PC-3 (cell line): ENCODE measurements around the gene IL6ST. TPM values are rescaled to one million over a fixed set of nuclear protein-coding genes. Genes with fewer than 3 reads are reported as not detected.

Experiments
- ATAC-seq: fragments of 200-7000 bp; cut with Tn5 transposase; 2 replicates; pipeline ENCODE4 v1.9.1; 2020; ENCODE audit warnings: mild to moderate bottlenecking, moderate library complexity
- BruUV-seq: library from RNA; stranded (reverse); fragments of 400-500 nt; replicated peaks from 2 replicates; lab custom pipeline; 2021; lab: Mats Ljungman, UMichigan
- CTCF ChIA-PET: fragments of 300-600 bp; sonication (Branson Sonifier 250); formaldehyde crosslinking; loops from one replicate; lab custom pipeline; 2022; ENCODE audit warnings: antibody characterized with exemption; lab: Charles Lee
- POLR2A ChIA-PET: fragments of 300-600 bp; sonication (Branson Sonifier 250); formaldehyde crosslinking; loops from one replicate; lab custom pipeline; 2022; ENCODE audit warnings: antibody characterized with exemption; ENCODE audit not compliant: unreplicated experiment; lab: Charles Lee
- DNase-seq: peaks from one replicate; pipeline ENCODE4 v3.0.0-alpha.2; 2015
- H2AFZ ChIP-seq: fragments of 300-600 bp; sonication (generic); 2 replicates; pipeline ENCODE4 v1.6.0; 2016; ENCODE audit warnings: antibody characterized with exemption, low read length
- H3F3A ChIP-seq: fragments of 300-600 bp; sonication (generic); one replicate; pipeline ENCODE4 v1.6.0; 2017; ENCODE audit warnings: antibody characterized with exemption, low read length, control low read depth, mild to moderate bottlenecking; ENCODE audit not compliant: unreplicated experiment
- H3K27ac ChIP-seq: fragments of 300-600 bp; sonication (generic); 2 replicates; pipeline ENCODE4 v1.5.1; 2016; ENCODE audit warnings: mild to moderate bottlenecking, low read length
- H3K27me3 ChIP-seq: fragments of 300-600 bp; sonication (generic); 2 replicates; pipeline ENCODE4 v1.6.1; 2016; ENCODE audit warnings: low read length, mixed read lengths
- H3K36me3 ChIP-seq: fragments of 300-600 bp; sonication (generic); 2 replicates; pipeline ENCODE4 v1.6.1; 2016; ENCODE audit warnings: low read depth, mixed run types, low read length, mixed read lengths
- H3K4me1 ChIP-seq: fragments of 300-600 bp; sonication (generic); 2 replicates; pipeline ENCODE4 v1.5.1; 2016; ENCODE audit warnings: low read length; ENCODE audit not compliant: insufficient read depth
- H3K4me2 ChIP-seq: fragments of 300-600 bp; sonication (generic); 2 replicates; pipeline ENCODE4 v1.6.0; 2016; ENCODE audit warnings: low read length
- H3K4me3 ChIP-seq: fragments of 300-600 bp; sonication (generic); 2 replicates; pipeline ENCODE4 v1.5.1; 2016; ENCODE audit warnings: mild to moderate bottlenecking, low read length, mixed read lengths
- H3K79me2 ChIP-seq: fragments of 300-600 bp; sonication (generic); 2 replicates; pipeline ENCODE4 v1.6.1; 2017; ENCODE audit warnings: low read length, mixed read lengths
- H3K9ac ChIP-seq: fragments of 300-600 bp; sonication (generic); 2 replicates; pipeline ENCODE4 v1.6.0; 2016; ENCODE audit warnings: mild to moderate bottlenecking, low read length
- H3K9me2 ChIP-seq: fragments of 300-600 bp; sonication (generic); replicated peaks from 2 replicates; pipeline ENCODE4 v1.6.1; 2016; ENCODE audit warnings: mixed run types, low read length, mixed read lengths
- H3K9me3 ChIP-seq: fragments of 300-600 bp; sonication (generic); 2 replicates; pipeline ENCODE4 v1.6.1; 2016; ENCODE audit warnings: low read length, mixed read lengths
- H4K20me1 ChIP-seq: fragments of 300-600 bp; sonication (generic); 2 replicates; pipeline ENCODE4 v1.6.1; 2016; ENCODE audit warnings: low read length, mixed read lengths
- EZH2 ChIP-seq: fragments of 300-600 bp; sonication (generic); IDR thresholded peaks from one replicate; pipeline ENCODE4 v1.6.1; 2017; ENCODE audit warnings: antibody characterized with exemption, mild to moderate bottlenecking, low read length; ENCODE audit not compliant: unreplicated experiment
- EZH2phosphoT487 ChIP-seq: fragments of 300-600 bp; sonication (generic); IDR thresholded peaks from 2 replicates; pipeline ENCODE4 v1.6.1; 2018; ENCODE audit warnings: mild to moderate bottlenecking, antibody characterized with exemption, low read length, borderline replicate concordance
- intact Hi-C: fragments of 100-400 bp; cut with micrococcal nuclease; formaldehyde crosslinking; loops from 2 replicates; pipeline ENCODE4 v1.9.0; 2023
- total RNA-seq: library from RNA; depleted of rRNA; stranded (reverse); fragments of >200 nt; gene quantifications from 2 replicates; pipeline ENCODE4 v1.2.3, GENCODE V29; 2014
- TF ChIP-seq, protein P1 (sequence below): fragments of 300-600 bp; sonication (generic); conservative IDR thresholded peaks from 2 replicates; pipeline ENCODE4 v1.5.1; 2017; ENCODE audit warnings: antibody characterized with exemption, low read depth, mild to moderate bottlenecking, low read length

Gene IL6ST
- total RNA-seq, 1 experiment from 2014 or later: 28.0 TPM

DNA sequence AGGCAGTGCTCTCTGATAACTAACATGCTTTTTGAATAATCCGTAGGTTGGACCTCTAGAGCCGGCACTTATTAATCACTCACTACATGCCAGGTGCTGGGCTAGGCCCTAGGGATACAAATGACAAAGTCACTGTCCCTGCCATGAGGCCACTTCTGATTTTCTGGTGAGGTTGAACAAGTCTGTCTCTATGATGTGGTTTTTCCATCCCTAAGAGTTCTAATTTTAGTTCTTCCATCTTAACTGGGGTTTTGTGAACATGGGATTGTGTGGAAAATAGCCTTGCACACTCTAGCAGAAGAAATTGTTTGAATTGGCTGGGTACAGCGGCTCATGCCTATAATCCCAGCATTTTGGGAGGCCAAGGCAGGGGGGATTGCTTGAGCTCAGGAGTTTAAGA, 79.0 kb downstream of the IL6ST start:
- no peak overlapping the region for H3K4me2 ChIP-seq
- H3K36me3 ChIP-seq: no peaks in the 10 kb centered on the region
- no peaks in the 10 kb centered on the region for H3F3A ChIP-seq
- H3K9ac ChIP-seq: no peak overlapping the region
- H3K9me2 ChIP-seq: no peaks in the 10 kb centered on the region
- ATAC-seq (no peak), DNase-seq (no peak)
- H3K4me1 ChIP-seq: peaks cover 5% of the 10 kb centered on the region; the same call in 1 of the 2 replicates
- no peaks in the 10 kb centered on the region for H3K9me3 ChIP-seq
- intact Hi-C loops: no loop called here
- H4K20me1 ChIP-seq: no peaks in the 10 kb centered on the region
- TF ChIP-seq, protein P1, sequence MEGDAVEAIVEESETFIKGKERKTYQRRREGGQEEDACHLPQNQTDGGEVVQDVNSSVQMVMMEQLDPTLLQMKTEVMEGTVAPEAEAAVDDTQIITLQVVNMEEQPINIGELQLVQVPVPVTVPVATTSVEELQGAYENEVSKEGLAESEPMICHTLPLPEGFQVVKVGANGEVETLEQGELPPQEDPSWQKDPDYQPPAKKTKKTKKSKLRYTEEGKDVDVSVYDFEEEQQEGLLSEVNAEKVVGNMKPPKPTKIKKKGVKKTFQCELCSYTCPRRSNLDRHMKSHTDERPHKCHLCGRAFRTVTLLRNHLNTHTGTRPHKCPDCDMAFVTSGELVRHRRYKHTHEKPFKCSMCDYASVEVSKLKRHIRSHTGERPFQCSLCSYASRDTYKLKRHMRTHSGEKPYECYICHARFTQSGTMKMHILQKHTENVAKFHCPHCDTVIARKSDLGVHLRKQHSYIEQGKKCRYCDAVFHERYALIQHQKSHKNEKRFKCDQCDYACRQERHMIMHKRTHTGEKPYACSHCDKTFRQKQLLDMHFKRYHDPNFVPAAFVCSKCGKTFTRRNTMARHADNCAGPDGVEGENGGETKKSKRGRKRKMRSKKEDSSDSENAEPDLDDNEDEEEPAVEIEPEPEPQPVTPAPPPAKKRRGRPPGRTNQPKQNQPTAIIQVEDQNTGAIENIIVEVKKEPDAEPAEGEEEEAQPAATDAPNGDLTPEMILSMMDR: no peak
- TF ChIP-seq EZH2 (no peak), EZH2phosphoT487 (no peak)
- ChIA-PET CTCF (no interaction called here), POLR2A (interaction anchor here (0.7 kb wide), 1 partner anchor 202 kb away, joined by 7 read pairs; no protein-coding TSS in a partner anchor)
- no peak overlapping the region for H3K27ac ChIP-seq
- H3K79me2 ChIP-seq: no peaks in the 10 kb centered on the region
- no peak overlapping the region for H3K4me3 ChIP-seq
- H3K27me3 ChIP-seq: no peaks in the 10 kb centered on the region
- BruUV-seq: no TSS peak
- no peak overlapping the region for H2AFZ ChIP-seq

DNA sequence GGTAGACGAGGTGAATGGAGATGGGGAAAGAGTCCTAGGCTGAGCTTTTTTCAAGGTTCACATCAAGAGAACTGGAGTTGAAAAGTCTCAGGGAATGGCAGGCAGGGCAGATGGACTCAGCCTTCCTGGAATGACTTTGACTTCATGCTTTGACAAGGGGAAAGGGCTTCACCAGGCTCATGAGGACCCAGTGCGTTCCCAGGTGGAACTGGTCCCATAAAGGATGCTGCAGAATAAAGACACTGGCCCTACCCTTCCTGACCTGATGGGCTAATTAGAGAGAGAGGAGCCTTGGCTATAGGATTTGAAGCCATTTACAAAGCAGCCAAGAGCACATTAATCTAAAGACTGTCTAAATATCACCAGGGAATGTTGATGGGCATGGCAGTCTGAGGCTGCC, 79.8 kb downstream of the IL6ST start:
- H3K36me3 ChIP-seq: no peaks in the 10 kb centered on the region
- ChIA-PET POLR2A (no interaction called here), CTCF (no interaction called here)
- TF ChIP-seq, protein P1: no peak
- TF ChIP-seq EZH2 (no peak), EZH2phosphoT487 (no peak)
- H3K27me3 ChIP-seq: no peaks in the 10 kb centered on the region
- no peaks in the 10 kb centered on the region for H3F3A ChIP-seq
- DNase-seq: no peak
- H2AFZ ChIP-seq: no peak overlapping the region
- no peaks in the 10 kb centered on the region for H3K9me3 ChIP-seq
- H4K20me1 ChIP-seq: no peaks in the 10 kb centered on the region
- intact Hi-C loops: no loop called here
- peaks cover 5% of the 10 kb centered on the region; the same call in 1 of the 2 replicates for H3K4me1 ChIP-seq
- no TSS peak for BruUV-seq
- H3K27ac ChIP-seq: no peak overlapping the region
- H3K4me3 ChIP-seq: no peak overlapping the region
- no peak overlapping the region for H3K9ac ChIP-seq
- ATAC-seq: no peak
- H3K9me2 ChIP-seq: no peaks in the 10 kb centered on the region
- no peak overlapping the region for H3K4me2 ChIP-seq
- H3K79me2 ChIP-seq: no peaks in the 10 kb centered on the region

DNA sequence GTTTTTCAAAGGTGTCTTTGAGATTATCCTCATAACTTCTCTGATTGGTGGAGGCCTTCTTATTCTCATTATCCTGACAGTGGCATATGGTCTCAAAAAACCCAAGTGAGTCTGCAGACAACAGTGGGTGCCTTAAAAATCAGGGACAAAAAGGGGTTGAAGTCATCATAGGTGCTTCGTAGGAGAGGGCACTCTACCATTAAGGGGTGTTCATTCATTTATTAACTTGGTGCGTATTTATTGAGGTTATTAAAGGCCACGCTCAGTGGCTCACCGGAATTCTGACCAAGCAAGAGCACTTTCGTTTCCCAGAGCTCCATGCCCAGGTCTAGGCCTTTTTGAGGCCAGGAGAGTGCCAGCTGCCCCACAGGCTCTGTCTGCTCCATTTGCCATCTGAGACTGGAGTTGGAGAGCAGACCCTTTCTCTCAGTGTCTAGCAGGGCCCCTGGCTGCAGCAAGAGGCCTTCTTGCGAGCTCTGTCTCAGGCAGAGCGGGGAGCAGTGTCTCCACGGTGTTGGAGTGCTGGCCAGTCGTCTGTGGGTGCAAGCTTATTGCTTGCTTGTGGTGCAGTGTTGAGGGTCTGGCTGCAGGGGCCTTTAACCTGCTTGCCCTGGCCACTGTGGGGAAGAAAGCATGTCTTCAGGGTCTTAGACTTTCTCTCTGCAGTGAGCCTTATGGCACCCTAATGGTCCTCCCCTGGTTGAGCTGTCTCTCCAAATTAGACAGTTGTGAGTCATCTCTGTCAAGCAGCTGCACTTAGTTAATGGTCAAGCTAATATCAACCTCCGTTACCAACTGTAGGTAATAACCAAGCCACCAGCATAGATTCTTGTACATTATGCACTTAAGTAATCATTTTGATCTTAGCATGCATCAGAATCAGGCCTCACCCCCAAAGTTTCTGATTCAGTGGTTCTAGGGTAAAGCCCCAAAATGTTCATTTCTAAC, 81.0 kb downstream of the IL6ST start:
- H3K9me2 ChIP-seq: no peaks in the 10 kb centered on the region
- no peak for ATAC-seq
- H3K4me3 ChIP-seq: no peak overlapping the region
- POLR2A ChIA-PET: no interaction called here
- no peaks in the 10 kb centered on the region for H3K79me2 ChIP-seq
- TF ChIP-seq EZH2 (no peak), EZH2phosphoT487 (no peak)
- TF ChIP-seq, protein P1: no peak
- no peak overlapping the region for H3K4me2 ChIP-seq
- no peak overlapping the region for H3K27ac ChIP-seq
- DNase-seq: no peak
- H2AFZ ChIP-seq: no peak overlapping the region
- H4K20me1 ChIP-seq: no peaks in the 10 kb centered on the region
- H3F3A ChIP-seq: no peaks in the 10 kb centered on the region
- intact Hi-C loops: no loop called here
- no peaks in the 10 kb centered on the region for H3K36me3 ChIP-seq
- CTCF ChIA-PET: no interaction called here
- no peaks in the 10 kb centered on the region for H3K9me3 ChIP-seq
- no peak overlapping the region for H3K9ac ChIP-seq
- H3K4me1 ChIP-seq: no peaks in the 10 kb centered on the region
- BruUV-seq: no TSS peak
- no peaks in the 10 kb centered on the region for H3K27me3 ChIP-seq
